GM23248 (cell line): ENCODE data around the gene GRN.

Source experiments
- EZH2 ChIP-seq: fragments of 200-600 bp; sonication (generic); IDR thresholded peaks from 2 replicates; pipeline ENCODE4 v1.6.1; 2018; ENCODE audit warnings: antibody characterized with exemption, mild to moderate bottlenecking; ENCODE audit not compliant: insufficient read depth, poor library complexity, severe bottlenecking
- EZH2phosphoT487 ChIP-seq: fragments of 200-600 bp; sonication (generic); IDR thresholded peaks from 2 replicates; pipeline ENCODE4 v1.6.1; 2018; ENCODE audit warnings: antibody characterized with exemption, moderate library complexity, mild to moderate bottlenecking, low read depth; ENCODE audit not compliant: insufficient read depth

GRCh38 chr17:44310609-44311376, 34.3 kb upstream of the GRN start:
- no peak for TF ChIP-seq EZH2
- no peak for TF ChIP-seq EZH2phosphoT487
